HG02571 (cell line): ENCODE measurements around the gene PHF21A.

Experiments used
- ATAC-seq: cut with Tn5 transposase; IDR thresholded peaks from one replicate; pipeline ENCODE4 v1.9.1; 2021; ENCODE audit warnings: mild to moderate bottlenecking, moderate library complexity; ENCODE audit not compliant: unreplicated experiment

PHF21A gene

DNA sequence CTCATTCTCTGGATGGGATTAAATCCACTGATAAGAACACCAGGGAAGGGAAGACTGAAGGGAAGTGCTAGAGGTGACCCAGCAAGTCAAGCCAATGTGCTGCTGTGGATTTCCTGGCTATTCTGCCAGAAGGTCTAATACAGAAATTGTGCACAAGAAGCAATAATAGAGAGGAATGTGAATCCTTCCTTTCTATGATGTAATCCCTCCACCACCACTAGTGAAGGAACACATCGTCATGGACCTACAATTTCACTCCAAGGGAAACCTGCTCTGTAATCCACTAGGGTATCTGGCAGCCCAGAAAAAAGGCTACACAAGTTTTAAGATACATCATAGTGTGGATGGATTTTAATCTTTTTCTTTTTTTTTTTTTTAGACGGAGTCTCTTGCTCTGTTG lies 181.4 kb downstream of the PHF21A start:
- no peak for ATAC-seq

DNA sequence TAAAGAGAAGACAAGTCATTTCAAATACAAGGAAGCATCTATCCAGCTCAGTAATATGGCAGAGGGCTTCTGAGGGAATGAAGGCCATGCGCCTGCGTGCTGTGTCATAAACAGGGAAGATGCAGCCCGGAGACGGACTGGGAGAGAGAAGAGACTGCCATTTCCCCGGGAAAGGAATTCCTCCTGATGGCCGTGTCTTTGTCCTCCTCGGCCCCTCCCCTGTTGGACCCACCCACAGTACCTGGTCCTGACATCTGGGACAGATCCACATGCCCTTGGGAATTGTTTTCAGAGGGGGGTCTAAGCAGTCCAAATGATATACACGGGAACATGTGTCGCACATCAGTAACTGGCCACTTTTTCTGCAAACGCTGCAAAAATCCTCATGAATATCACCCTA lies 183.3 kb downstream of the PHF21A start:
- no peak for ATAC-seq

DNA sequence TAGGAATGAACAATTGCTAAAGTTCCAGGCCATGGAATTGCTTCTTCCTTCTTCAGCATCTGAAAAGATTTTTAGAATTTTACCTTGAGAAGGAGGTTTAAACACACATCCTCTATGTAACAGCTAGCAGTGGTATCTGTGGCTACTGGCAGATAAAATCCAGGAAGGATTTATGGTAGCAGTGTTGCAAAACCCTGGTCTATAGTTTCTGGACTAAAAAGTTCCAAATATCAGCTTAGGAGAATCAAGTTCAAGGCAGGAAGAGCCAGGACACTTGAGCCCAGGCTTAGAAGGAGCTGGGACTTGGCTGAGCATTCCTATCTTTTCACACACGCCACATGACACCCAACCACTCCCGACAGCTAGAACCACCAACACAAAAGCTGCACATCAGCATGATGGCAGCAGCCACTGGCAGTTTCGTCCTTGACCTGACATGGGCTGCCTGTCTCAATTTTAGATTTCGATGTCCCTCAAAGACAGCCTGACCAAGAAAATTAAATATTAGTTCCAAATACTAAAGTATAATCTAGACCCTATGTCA lies 184.7 kb downstream of the PHF21A start:
- no peak for ATAC-seq

DNA sequence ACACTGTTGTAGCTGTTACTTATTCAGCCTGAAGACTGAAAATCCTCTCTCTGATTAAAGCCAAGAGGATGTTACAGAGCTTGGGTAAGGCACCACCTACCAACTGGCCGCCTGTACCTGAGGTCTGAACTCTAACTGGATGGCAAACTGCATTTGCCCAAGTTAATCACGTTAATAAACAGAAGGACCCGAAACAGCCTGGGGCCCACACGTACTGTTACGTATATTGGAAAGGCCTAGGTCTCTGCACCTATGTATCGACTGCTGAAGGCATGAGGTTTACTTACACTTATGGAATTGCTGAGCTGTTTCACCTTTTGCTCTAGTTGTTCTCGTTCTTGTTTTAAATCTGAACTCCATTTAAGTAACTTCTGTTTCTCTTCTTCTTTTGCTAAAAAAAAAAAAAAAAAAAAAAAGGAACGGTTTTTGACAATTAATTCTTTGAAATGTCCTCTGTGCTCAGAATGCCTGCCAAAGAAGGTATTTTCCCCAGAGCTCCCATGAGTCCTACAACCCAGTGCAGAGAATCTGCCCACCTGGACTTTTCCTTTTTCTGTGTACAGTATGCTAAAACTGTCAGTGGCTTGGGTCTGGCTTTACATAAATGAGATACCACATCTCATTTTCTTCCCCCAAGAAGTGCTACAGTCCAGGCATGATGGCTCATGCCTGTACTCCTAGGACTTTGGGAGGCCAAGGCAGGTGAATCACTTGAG lies 185.7 kb downstream of the PHF21A start:
- no peak for ATAC-seq

DNA sequence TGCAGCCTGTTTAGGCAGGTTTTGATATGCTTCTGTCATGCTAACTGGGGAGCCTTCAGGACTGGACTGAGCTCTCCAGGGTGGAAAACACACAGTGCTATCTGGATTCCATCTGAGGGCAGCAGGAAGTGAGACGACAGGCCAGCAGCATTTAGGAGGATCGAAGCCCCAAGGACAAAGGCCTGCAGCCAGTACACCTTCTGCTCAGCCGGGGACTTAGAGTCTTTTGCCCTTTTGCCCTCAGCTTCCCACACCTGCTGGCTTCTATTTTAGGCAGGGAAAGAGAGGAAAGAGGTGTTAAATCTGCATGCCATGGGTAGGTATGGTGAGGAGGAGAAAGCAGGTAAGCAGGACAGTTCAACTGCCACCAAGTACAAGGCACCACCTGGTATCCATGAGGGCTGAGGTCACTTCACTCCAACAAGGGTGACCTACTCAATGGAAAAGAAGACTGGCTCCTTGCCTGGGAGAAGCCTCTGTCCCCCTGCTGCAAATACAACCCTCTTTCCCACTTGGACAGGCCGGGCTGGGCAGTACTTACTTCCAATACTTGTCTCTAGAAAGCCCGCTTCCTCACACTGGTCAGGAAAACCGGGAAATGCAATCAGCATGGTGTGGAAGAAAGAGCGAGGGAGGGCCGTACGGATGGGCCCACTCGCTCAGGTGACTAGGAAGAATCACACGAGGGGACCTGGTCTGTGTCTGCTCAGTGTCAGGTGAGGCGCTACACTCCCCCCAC lies 186.5 kb downstream of the PHF21A start:
- ATAC-seq: no peak

DNA sequence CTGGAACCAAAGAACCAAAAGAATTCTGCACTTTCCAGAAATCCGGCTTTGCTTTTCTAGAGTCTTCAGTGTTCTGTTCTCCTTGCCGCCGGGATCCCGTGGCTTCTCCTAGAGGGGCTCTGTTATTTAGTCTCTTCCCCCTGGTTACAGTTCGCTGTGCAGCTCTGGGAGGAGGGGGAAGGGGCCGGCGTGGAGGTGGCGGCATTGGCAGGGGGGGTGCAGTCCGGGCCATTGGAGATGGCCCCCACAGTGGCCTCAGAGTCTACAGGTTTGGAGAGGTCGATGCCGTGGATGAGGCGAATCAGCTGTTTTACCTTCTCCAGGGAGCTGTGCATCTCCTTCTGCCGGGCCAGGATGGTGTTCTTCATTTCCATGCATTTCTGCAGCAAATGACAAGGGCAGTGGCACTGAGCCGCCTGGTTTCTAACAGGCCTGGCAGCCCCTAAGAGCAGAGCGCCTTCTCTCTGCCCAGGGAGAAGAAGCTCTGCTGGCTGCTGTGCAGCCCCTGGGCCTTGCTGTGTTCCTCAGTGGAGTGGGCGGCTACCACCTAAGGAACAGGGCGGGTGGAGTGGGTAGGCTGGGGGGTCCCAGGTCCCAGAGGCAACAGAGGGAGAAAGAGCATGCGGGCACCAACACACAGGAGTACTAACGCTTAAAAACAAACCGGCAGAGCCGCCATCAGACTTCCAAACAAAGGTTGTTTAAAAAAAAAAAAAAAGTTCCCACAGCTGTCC lies 187.2 kb downstream of the PHF21A start:
- ATAC-seq: no peak

DNA sequence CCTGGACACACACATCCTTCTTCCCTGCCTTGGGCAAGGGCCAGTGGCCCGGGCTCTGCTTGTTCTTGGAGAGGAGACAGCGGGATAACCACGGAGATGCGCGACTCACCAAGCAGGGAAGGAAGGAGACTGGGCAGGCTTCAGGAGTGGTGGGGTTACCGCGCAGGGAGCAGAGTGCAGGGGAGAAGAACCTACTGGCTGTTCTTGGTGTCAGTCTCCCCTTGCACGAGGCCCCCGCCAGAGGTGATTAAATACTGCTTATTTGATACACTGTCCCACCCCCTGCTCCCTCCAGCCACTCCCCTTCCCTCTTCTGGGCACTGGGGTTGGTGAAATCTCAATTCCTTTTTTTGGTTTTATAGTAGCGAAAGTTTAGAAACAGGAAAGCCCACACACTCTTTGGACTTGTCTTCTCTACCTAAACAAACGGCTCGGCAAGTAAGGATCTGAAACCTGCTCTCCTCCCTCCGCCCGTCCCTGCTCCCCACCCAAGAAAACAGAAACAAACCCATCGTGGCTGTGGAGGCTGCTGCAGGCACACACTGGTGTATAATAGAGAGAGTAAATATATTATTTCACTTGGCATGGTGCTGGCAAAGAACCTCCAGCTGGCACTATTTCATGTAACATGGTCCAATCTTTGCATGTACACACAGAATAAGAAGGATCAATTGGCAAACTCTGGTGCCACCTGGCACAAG lies 188.0 kb downstream of the PHF21A start:
- ATAC-seq: no peak

DNA sequence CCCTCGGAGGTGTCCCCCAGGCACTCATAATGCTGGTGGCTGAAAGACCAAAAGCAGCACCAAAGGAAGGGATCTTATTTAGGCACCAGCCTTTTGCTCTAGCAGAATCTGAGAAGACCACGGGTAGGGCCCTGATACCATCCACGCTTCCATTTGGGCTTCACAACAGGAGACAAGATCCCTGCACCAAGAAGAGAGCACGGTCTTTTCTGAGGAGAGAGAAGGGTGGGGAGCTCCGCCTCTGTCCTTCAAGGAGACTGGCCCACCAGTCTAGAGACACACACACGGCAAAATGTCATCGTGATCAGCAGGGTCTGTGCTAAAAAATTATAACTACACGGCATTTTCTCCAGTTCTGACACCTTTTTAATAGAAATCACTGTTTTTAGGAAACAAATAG lies 189.0 kb downstream of the PHF21A start:
- no peak for ATAC-seq

DNA sequence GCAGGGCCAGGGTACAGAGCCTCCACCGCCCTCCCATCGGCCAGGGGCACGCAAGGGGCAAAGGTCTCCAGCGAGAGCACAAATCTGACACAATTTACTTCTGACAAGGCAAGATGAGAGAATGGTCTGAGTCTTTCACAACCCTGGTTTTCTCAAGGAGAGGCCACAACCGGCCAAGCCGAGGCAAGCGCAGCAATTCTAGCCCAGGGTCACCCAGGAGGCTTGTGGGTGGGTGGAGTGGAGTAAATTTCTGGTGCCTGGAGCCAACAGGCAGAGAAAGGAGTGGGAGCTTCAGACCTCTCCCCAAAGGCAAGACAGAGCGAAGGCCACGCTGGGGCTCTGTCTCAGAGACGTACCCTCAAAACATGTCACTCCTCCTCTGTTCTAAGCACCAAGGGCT lies 189.5 kb downstream of the PHF21A start:
- no peak for ATAC-seq

DNA sequence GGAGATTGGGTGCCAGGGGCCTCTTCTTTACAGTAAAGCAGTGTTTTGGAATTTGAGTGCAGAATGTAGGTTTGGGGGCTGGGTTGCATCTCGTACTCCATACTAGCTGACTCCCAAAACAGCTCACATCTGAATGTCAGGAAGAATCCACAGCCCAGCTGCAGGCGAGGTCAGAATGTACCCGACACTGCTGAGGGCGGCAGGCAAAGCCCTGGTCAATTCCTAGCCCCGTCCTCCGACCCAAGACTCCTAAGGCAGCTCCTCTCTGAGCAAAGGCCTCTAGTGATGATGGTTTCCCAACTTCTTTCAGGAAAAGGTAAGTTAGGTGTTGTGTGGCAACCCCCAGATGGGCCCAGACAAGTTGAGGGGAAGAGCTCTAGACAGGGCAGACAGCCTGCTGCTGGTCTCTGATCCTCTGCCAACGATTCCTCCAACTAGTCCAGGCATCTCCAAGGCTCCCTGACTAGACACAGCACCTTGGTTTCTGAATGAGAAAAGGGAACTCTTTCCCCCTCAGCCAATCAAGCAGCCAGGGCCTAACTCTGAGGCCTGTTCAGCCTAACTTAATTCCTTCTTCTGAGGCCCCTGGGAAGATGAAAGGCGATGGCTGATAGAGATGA lies 190.2 kb downstream of the PHF21A start:
- no peak for ATAC-seq

DNA sequence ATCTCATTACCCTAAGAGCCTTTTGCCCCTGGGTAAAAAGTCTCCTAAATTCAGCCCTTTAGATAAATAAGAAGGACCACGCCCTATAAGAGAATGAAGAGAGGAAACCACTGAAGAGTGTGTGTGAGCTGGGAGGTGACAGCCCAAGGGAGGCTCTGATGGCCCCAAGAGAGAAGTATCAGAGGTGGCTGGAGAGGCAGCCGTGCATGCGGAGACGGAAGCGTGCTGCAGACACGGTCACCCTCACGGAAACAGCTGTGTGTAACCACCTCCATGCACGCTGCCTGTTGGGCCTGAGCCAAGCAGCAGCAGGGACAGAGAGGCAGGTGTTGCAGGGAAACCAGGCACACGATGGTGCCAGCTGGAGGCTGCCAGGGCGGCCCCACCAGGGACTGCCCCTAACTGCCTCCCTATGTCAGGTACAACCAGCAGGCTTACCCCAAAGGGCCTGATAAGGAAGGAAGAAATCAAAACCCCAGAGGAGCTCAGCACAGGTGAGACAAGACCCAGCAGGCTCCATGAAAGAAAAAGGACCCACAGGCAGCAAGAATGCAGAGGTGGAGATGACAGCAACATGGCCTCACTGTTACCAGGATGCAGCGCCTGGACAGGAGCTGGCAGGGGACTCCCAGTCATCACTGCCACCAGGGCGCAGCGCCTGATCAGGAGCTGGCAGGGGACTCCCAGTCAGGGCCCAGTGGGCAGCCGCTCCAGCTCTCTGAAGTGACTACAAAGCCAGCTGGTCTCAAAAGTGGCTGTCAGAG lies 191.0 kb downstream of the PHF21A start:
- peak; percentile 82 for ATAC-seq

DNA sequence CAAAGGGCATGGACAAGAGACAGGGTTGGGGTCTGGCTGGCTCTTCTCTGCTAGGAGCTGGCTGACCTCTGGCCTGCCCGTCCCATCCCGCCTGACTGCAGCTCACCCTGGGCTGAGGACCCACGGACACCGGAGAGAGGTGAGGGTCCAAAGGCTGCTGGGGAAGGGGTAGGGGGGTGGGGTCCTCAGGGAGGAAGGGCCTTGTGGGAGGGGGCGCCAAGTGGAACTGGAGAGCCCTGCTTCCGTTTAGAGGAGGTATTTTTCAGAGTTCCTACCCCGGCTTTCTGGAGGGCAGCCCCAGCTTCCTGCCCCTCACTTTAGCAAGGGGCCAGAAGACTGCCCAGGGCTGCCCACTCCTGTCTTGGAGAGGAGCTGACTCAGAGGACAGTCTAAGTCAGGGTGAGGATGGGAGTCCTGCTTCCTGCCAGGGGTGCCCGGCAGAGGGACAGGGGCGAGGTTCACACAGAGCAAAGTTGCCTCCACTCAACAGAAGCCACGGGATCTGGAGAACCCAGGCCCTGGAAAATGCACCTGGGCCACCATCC lies 191.7 kb downstream of the PHF21A start:
- ATAC-seq: peak; percentile 8

DNA sequence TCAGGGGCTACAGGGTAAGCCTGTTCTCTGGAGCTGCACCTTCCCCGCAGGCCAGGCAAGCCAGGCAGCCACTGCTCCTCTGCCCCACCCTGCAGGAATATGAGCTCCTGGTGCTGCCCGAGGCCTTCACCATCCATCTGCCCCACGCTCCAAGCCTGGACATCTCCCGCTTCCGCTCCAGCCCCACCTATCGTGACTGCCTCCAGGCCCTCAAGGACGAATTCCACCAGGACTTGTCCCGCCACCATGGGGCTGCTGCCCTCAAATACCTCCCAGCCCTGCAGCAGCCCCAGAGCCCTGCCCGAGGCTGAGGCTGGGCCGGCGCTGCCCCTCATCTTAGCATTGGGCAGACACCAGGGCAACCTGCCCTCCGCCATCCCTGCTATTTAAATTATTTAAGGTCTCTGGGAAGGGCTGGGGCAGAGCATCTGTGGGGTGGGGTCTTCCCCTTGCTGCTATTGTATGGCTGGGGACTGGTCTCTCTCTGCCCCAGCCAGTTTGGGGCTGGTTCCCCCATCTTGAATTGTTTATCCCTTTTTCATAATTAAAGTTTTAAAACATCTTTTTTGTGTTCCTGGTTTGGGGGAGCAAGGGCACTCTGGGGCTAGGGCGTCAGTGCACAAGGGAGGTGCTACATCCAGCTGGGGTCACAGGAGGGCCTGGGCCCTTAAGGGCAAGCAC lies 192.6 kb downstream of the PHF21A start:
- ATAC-seq: no peak

DNA sequence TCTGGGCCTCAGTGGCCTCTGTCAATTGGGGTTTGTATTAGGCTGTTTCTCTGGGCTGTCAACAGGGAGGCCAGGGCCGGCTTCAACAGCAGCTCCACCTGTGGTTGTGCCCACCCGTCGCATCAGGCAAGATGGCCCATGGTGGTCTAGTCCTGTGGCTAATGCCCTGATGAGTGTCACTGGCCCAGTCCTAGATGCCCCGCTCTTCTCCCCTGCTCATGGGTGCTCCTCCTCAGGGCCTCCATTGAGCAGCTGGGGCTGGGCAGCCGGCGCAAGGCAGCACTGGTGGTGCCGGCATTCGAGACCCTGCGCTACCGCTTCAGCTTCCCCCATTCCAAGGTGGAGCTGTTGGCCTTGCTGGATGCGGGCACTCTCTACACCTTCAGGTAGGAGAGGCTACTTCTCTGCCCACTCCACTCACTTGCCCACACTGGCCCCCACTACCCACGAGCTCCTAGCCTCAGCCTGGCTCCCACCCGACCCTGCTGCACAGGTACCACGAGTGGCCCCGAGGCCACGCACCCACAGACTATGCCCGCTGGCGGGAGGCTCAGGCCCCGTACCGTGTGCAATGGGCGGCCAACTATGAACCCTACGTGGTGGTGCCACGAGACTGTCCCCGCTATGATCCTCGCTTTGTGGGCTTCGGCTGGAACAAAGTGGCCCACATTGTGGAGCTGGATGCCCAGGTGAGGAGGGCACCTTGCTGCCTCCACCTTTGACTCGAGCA lies 193.4 kb downstream of the PHF21A start:
- ATAC-seq: no peak

DNA sequence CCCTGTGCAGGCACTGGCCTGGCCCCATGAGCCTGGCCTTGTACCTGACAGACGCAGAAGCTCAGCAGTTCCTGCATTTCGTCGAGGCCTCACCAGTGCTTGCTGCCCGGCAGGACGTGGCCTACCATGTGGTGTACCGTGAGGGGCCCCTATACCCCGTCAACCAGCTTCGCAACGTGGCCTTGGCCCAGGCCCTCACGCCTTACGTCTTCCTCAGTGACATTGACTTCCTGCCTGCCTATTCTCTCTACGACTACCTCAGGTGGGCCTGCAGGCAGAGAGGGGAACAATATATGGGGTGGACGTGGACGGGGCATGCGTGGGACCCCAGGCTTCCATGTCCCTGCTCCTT lies 193.9 kb downstream of the PHF21A start:
- no peak for ATAC-seq

DNA sequence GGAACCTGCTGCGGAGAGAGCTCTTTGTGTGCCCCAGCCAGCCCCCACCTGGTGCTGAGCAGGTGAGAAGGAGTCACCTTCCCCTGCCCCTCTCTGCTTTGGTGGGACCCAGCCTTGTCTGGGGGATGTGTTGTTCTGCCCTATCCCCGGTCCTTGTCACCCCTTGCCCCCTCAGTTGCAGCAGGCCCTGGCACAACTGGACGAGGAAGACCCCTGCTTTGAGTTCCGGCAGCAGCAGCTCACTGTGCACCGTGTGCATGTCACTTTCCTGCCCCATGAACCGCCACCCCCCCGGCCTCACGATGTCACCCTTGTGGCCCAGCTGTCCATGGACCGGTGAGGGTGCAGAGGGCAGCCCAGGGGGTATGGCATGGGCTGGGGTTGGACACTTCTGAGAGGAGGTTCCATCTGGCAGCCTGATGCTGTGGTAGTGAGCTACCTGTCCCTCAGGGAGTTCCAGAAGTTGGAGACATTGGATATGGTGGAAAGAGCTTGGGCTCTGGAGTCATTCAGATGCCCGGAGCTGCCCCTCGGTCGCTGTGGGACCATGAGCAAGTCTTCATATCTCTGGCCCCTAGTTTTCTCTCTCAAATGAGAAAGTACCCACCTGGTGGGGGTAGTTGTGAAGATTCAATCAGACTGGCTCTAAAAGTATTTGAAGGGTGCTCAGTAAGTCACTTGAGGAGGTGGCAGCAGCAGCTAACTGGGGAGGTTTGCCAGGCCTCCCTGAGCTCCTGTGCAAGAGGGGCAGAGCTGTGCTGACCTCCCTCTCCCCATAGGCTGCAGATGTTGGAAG lies 194.5 kb downstream of the PHF21A start:
- ATAC-seq: no peak

DNA sequence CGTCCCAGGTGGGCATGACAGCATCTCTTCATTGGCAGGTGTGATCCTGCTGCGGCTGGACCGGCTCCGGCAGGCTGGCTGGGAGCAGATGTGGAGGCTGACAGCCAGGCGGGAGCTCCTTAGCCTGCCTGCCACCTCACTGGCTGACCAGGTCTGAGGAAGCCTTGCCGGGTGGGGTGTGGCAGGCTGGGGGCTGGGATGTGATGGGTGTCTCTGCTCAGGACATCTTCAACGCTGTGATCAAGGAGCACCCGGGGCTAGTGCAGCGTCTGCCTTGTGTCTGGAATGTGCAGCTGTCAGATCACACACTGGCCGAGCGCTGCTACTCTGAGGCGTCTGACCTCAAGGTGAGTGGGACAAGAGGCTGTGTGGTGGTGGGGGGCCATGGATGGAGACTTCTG lies 195.3 kb downstream of the PHF21A start:
- ATAC-seq: no peak

DNA sequence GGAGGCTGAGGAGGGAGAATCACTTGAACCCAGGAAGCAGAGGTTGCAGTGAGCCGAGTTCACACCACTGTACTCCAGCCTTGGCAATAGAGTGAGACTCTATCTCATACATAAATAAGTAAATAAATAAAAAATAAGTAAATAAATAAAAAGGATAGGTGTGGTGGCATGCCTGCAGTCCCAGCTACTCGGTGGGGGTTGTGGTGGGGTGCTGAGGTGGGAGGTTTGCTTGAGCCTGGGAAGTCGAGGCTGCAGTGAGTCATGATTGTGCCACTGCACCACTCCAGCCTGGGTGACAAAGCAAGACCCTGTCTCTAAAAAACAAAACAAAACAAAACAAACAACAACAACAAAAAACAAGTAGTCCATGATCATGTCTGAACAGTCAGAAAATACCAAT lies 195.7 kb downstream of the PHF21A start:
- no peak for ATAC-seq
